Subcutaneous adipose tissue (tissue), 4 donors: Measurements from ENCODE around the gene PPP1R3F. TPM values are rescaled to one million over a fixed set of nuclear protein-coding genes. Genes with fewer than 3 reads are reported as not detected.

Experiments
- total RNA-seq, 4 donors: library from RNA; depleted of rRNA; stranded (reverse); fragments of >200 nt; gene quantifications; one replicate each; pipeline ENCODE4 v1.1.0, GENCODE V29; 2016
- TF ChIP-seq, protein P1 (sequence below): fragments of 450-650 bp; IDR thresholded peaks from one replicate; pipeline ENCODE4 v1.5.1; 2016; ENCODE audit warnings: low read depth, mild to moderate bottlenecking, control low read depth, antibody characterized with exemption, moderate library complexity

The PPP1R3F gene
- total RNA-seq, 4 donors from 2014 or later, result 1.8 to 7.5 (median 4.5) TPM

DNA sequence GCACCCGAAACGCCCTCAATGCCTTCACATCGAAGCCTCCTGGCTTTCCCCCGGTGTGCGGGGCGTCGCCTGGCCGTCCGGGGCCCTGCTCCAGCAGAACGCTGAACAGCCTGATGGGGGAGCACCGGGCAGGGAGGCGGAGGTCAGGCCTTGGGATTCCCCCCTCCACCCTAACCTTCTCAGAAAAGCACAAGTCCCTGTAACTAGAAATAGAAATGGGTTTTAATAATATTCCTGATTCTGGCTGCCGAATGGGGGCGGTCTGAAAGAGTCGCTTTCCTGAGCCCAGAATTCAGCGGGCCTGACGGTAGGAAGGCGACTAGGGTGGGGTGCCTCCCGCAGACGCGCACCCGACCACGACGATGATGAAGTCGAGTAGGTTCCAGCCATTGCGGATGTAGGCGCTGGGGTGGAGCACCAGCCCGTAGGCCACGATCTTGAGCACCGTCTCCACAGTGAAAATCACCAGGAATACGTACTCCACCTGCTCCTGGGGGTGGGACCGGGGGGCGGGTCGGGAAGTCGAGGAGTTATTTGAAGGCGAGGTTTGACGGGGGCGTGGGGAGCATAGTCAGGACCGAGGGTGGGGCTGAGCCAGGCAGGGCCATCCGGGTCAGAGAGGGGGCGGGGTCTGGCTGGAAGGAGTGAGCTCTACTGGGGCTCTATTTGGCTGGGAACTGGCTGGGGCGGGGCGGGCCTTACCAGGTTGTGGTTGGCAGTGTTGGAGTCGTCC lies 38.9 kb upstream of the PPP1R3F start:
- TF ChIP-seq, protein P1, sequence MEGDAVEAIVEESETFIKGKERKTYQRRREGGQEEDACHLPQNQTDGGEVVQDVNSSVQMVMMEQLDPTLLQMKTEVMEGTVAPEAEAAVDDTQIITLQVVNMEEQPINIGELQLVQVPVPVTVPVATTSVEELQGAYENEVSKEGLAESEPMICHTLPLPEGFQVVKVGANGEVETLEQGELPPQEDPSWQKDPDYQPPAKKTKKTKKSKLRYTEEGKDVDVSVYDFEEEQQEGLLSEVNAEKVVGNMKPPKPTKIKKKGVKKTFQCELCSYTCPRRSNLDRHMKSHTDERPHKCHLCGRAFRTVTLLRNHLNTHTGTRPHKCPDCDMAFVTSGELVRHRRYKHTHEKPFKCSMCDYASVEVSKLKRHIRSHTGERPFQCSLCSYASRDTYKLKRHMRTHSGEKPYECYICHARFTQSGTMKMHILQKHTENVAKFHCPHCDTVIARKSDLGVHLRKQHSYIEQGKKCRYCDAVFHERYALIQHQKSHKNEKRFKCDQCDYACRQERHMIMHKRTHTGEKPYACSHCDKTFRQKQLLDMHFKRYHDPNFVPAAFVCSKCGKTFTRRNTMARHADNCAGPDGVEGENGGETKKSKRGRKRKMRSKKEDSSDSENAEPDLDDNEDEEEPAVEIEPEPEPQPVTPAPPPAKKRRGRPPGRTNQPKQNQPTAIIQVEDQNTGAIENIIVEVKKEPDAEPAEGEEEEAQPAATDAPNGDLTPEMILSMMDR, result no peak

DNA sequence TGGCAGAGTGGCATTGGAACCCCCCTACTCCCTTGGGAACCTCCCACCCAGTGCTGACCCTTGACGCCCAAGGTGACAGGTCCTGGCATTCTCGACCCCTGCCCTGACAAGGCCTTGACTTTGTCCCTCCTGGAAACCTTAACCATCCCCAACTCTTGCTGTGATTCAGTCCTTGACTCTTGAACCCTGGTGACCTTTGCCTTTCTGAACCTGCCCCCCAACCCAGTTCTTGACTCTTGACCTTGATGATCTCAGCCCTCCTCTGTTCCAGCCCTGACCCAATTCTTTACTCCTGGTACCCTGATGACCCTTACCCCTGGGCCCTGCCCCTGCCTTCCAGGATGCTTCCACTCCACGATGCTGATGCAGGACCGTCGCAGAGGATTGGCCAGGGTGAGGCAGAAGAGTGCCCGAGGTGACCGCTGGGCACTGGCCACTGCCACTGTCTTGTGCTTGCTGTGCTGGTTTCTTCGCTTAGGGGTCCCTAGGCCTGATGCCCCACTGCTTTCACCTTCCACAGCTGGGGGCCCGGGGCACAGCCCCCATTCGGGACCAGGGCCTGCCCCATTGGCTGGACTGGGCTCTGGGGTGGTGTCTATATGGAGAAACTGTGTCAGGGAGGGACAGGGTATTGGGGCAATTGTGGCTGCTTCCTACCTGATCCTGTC lies 38.1 kb upstream of the PPP1R3F start:
- TF ChIP-seq, protein P1, result no peak

DNA sequence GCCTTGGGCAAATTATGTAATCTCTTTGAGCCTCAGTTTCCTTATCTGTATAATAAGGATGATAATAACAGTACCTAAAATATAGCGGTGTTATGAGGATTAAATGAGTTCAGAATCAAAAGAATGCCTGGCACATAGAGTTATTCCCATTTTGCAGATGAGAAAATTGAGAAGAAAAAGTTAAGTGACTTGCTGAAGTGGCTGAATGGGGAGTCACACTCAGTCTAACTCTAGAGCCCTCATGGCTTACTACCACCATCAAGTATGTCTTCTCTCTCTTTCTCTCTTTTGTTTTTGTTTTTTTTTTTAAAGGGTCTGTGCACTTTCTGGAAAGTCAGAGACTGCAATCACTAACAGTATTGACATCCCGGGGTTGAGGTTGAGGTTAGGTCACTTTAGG lies 37.1 kb upstream of the PPP1R3F start:
- TF ChIP-seq, protein P1, result no peak

DNA sequence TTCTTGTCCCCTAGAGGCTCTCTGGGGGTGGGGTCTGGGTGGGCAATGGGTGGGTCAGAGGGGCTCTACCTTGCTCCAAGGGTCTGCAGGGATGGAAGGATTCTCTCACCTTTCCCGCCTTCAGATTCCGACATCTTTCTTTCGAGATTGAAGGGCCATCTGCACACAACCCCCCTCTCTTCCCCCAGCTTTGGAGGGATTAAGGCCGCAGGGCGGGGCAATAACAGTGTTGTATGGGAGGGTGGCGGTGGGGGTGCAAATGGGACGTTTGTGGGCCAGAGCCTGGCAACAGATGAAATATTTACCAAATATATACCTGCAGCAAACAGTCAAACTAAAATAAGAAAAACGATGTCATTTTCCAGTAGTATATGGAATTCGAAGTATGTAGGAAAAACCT lies 36.4 kb upstream of the PPP1R3F start, which contains the start of gene CACNA1F:
CACNA1F (minus strand) TSS at position 165 of the 400 bp plus-strand sequence; CDS start at position 134, 31 bp downstream.
- TF ChIP-seq, protein P1, result no peak

DNA sequence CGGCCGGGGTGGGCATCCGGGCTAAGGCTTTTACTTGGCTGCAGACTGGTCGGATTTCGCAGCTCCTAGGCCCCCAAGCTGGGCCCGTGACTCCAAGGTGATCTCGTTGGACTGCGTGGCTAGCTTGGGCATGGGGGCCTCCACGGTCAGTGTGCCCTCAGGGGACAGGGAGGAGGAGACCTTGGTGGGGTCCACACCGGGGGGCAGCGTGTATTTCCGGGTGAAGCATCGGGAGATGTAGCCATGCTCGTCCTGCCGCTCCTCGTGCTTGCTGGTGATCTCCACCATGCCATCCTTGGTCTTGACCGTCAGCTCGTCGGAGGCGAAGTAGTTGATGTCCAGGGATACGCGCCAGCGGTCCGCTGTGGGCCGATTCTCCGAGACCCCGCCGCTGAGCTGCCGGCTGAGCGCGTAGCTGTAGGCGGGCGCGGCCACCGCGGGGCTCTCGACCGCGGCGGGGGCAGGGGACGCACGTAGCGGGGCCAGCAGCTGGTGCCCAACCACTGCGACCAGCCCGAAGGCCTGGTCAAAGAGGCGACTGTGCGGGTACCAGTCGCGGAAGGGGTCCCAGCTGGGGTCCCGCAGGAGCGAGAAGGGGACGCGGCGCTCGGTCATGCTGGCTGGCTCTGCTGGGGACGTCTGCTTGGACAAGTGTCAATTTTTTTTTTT lies 35.6 kb upstream of the PPP1R3F start:
- TF ChIP-seq, protein P1, result no peak

DNA sequence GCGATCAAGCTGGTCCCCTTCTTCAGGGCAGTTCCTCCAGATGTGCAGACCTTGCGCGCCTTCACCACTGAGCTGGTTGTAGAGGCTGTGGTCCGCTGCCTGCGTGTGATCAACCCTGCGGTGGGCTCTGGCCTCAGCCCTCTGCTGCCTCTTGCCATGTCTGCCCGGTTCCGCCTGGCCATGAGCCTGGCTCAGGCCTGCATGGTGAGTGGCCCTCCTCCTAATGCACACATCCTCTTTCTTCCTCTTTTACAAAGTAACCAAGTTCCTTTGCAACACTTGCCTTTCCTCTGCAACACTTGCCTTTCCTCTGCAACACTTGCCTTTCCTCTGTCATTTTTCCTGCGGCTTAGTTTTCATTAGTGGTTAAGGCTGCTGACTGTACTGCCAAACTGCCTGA lies 32.5 kb upstream of the PPP1R3F start:
- TF ChIP-seq, protein P1, result no peak

DNA sequence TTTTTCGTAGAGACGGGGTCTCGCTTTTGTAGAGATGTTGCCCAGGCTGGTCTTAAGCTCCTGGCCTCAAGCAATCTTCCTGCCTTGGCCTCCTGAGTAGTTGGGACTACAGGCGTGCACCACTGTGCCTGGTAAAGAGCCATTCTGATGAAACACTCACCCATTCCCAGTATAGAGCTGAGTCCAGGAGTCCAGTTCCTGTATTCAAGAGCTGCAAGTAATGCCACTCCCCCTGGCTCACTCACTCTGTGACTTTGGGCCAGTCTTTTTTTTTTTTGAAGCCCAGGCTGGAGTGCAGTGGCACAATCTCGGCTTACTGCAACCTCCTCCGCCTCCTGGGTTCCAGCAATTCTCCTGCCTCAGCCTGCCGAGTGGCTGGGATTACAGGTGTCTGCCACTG lies 30.9 kb upstream of the PPP1R3F start:
- TF ChIP-seq, protein P1, result no peak
